MM.1S (cell line): ENCODE results near the gene SRPK3.

ENCODE experiments used
- DNase-seq: peaks from one replicate; pipeline ENCODE4 v3.0.0-alpha.2; 2015
- H2AFZ ChIP-seq: fragments of 300-600 bp; sonication (generic); 2 replicates; pipeline ENCODE4 v1.6.0; 2016; ENCODE audit warnings: antibody characterized with exemption, low read length
- H3F3A ChIP-seq: fragments of 300-600 bp; sonication (generic); 2 replicates; pipeline ENCODE4 v1.6.1; 2016; ENCODE audit warnings: mild to moderate bottlenecking, antibody characterized with exemption, low read length, moderate library complexity, mixed read lengths; ENCODE audit not compliant: insufficient read depth
- H3K27ac ChIP-seq: fragments of 300-600 bp; sonication (generic); 2 replicates; pipeline ENCODE4 v1.5.1; 2016; ENCODE audit warnings: mild to moderate bottlenecking, low read length
- H3K27me3 ChIP-seq: fragments of 300-600 bp; sonication (generic); replicated peaks from 2 replicates; pipeline ENCODE4 v1.6.0; 2016; ENCODE audit warnings: low read length; ENCODE audit not compliant: insufficient read depth
- H3K36me3 ChIP-seq: fragments of 300-600 bp; sonication (generic); replicated peaks from 2 replicates; pipeline ENCODE4 v1.6.1; 2016; ENCODE audit warnings: mild to moderate bottlenecking, low read length, mixed read lengths; ENCODE audit not compliant: insufficient read depth
- H3K4me1 ChIP-seq: fragments of 300-600 bp; sonication (generic); 2 replicates; pipeline ENCODE4 v1.6.1; 2016; ENCODE audit warnings: low read length, mixed read lengths
- H3K4me2 ChIP-seq: fragments of 300-600 bp; sonication (generic); 2 replicates; pipeline ENCODE4 v1.6.0; 2016; ENCODE audit warnings: low read depth, low read length
- H3K4me3 ChIP-seq: fragments of 300-600 bp; sonication (generic); 2 replicates; pipeline ENCODE4 v1.5.1; 2016; ENCODE audit warnings: low read length, mixed read lengths
- H3K79me2 ChIP-seq: fragments of 300-600 bp; sonication (generic); 2 replicates; pipeline ENCODE4 v1.6.1; 2016; ENCODE audit warnings: mixed run types, low read length, mixed read lengths
- H3K9ac ChIP-seq: fragments of 300-600 bp; sonication (generic); 2 replicates; pipeline ENCODE4 v1.6.1; 2016; ENCODE audit warnings: low read length, mixed read lengths
- H3K9me2 ChIP-seq: fragments of 300-600 bp; sonication (generic); replicated peaks from 2 replicates; pipeline ENCODE4 v1.6.1; 2016; ENCODE audit warnings: mild to moderate bottlenecking, low read length, mixed read lengths; ENCODE audit not compliant: insufficient read depth
- H3K9me3 ChIP-seq: fragments of 300-600 bp; sonication (generic); replicated peaks from 2 replicates; pipeline ENCODE4 v1.6.1; 2016; ENCODE audit warnings: mild to moderate bottlenecking, low read length, mixed read lengths; ENCODE audit not compliant: insufficient read depth
- H4K20me1 ChIP-seq: fragments of 300-600 bp; sonication (generic); 2 replicates; pipeline ENCODE4 v1.6.1; 2016; ENCODE audit warnings: mild to moderate bottlenecking, low read length, moderate library complexity, mixed read lengths; ENCODE audit not compliant: insufficient read depth
- EZH2 ChIP-seq: fragments of 300-600 bp; sonication (generic); optimal IDR thresholded peaks from 2 replicates; pipeline ENCODE3; 2017; ENCODE audit warnings: low read depth, mild to moderate bottlenecking, antibody characterized with exemption, low read length, mixed read lengths
- EZH2phosphoT487 ChIP-seq: fragments of 300-600 bp; sonication (generic); IDR thresholded peaks from 2 replicates; pipeline ENCODE4 v1.6.1; 2018; ENCODE audit warnings: antibody characterized with exemption, low read length
- TF ChIP-seq, protein P1 (sequence below): fragments of 300-600 bp; sonication (generic); IDR thresholded peaks from 2 replicates; pipeline ENCODE4 v1.5.1; 2016; ENCODE audit warnings: antibody characterized with exemption, low read length, mixed read lengths

The SRPK3 gene

DNA sequence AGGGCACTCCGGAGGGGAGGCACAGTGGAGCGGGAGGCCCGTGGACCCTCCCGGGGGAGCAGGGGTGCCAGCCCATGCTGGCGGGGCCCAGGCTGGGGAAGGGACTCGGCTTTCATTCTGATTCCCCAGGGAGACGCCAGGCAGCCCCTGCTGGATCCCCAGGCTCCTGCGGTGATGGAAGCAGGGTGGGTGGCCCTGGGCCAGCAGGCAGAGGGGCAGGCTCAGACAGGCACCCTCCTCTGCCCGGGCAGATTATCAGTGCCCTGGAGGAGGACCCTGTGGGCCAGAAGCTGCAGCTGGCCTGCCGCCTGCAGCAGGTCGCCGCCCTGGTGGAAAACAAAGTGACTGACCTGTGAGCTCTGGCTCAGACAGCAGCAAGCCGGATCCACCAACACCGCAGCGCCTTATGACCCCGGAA is 2.1 kb upstream of the SRPK3 start:
- no peak for TF ChIP-seq EZH2phosphoT487
- TF ChIP-seq, protein P1, sequence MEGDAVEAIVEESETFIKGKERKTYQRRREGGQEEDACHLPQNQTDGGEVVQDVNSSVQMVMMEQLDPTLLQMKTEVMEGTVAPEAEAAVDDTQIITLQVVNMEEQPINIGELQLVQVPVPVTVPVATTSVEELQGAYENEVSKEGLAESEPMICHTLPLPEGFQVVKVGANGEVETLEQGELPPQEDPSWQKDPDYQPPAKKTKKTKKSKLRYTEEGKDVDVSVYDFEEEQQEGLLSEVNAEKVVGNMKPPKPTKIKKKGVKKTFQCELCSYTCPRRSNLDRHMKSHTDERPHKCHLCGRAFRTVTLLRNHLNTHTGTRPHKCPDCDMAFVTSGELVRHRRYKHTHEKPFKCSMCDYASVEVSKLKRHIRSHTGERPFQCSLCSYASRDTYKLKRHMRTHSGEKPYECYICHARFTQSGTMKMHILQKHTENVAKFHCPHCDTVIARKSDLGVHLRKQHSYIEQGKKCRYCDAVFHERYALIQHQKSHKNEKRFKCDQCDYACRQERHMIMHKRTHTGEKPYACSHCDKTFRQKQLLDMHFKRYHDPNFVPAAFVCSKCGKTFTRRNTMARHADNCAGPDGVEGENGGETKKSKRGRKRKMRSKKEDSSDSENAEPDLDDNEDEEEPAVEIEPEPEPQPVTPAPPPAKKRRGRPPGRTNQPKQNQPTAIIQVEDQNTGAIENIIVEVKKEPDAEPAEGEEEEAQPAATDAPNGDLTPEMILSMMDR: no peak
- TF ChIP-seq EZH2: no peak

DNA sequence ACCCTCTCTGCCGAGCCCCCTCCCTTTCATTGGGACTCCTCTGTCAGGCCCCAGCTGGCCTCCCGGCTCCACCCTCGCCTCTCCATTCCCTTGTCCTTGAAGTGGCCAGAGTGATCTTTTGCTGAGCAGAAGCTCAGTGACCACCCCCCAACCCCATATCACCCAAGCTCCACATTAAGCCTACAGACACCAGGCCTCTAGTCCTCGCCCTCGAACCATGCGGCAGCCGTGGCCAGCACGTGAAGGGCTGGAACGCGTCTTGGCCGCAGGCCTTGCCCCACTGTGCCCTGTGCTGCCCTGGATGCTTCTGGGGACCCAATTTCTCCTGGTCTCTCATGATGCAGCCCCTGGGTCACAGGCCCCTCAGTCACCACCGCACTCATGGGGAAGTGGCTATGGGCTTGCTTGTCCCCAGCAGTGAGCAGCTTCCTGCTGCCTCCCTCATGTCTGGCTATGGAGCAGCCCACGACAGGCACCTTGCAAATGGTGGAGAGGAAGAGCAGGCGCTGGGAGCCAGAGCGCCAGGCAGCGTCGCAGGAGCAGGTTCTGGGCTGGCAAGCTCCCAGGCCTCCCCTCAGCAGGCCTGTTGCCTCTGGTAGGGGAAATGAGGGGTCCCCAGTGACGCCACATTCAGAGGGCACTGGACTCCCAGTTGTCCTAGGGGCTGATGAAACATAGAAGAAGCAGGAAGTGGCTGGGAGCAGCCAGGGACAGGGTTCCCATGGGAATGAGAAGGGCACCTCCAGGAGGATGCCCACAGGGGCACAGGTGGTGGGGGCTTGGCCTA is 757 bp upstream of the SRPK3 start:
- Histone ChIP-seq H3K4me2 (no peak overlapping the region), H4K20me1 (no peaks in the 10 kb centered on the region), H3K9me3 (no peaks in the 10 kb centered on the region), H3K79me2 (no peaks in the 10 kb centered on the region), H3K4me1 (no peaks in the 10 kb centered on the region), H2AFZ (no peak overlapping the region), H3K27me3 (peaks cover 3% of the 10 kb centered on the region; the same call in 1 of the 2 replicates), H3K9ac (no peak overlapping the region), H3K4me3 (no peak overlapping the region), H3K9me2 (no peaks in the 10 kb centered on the region), H3K36me3 (no peaks in the 10 kb centered on the region), H3K27ac (no peak overlapping the region), H3F3A (no peaks in the 10 kb centered on the region)
- TF ChIP-seq EZH2 (no peak), EZH2phosphoT487 (no peak)
- TF ChIP-seq, protein P1: no peak
- no peak for DNase-seq

More for the DNA sequence above, 2.1 kb upstream of the SRPK3 start:
- Histone ChIP-seq H3K27ac (no peak overlapping the region), H4K20me1 (no peaks in the 10 kb centered on the region), H3K4me3 (no peak overlapping the region), H3K36me3 (no peaks in the 10 kb centered on the region), H3F3A (no peaks in the 10 kb centered on the region), H3K9ac (no peak overlapping the region), H3K4me2 (no peak overlapping the region), H3K9me2 (no peaks in the 10 kb centered on the region), H3K79me2 (no peaks in the 10 kb centered on the region), H2AFZ (no peak overlapping the region), H3K27me3 (peaks cover 3% of the 10 kb centered on the region; the same call in 1 of the 2 replicates), H3K4me1 (no peaks in the 10 kb centered on the region), H3K9me3 (no peaks in the 10 kb centered on the region)
- DNase-seq: no peak

- H3K4me3 ChIP-seq: no peak overlapping the region
- no peaks in the 10 kb centered on the region for H3K9me2 ChIP-seq
- no peaks in the 10 kb centered on the region for H3K79me2 ChIP-seq
- no peaks in the 10 kb centered on the region for H3K36me3 ChIP-seq
- H3K27me3 ChIP-seq: peaks cover 3% of the 10 kb centered on the region; the same call in 1 of the 2 replicates
- no peak for DNase-seq
- TF ChIP-seq EZH2phosphoT487: no peak
- no peak overlapping the region for H3K9ac ChIP-seq
- H3K4me1 ChIP-seq: no peaks in the 10 kb centered on the region
- H4K20me1 ChIP-seq: no peaks in the 10 kb centered on the region
- no peak overlapping the region for H3K4me2 ChIP-seq
- no peaks in the 10 kb centered on the region for H3F3A ChIP-seq
- H3K9me3 ChIP-seq: no peaks in the 10 kb centered on the region
- H2AFZ ChIP-seq: no peak overlapping the region
- H3K27ac ChIP-seq: no peak overlapping the region
Measured at GRCh38 chrX:153781428-153782047, 697 bp downstream of the SRPK3 start.

- Histone ChIP-seq H3K4me1 (no peaks in the 10 kb centered on the region), H3K9ac (no peak overlapping the region), H3K36me3 (no peaks in the 10 kb centered on the region), H3K9me2 (no peaks in the 10 kb centered on the region), H2AFZ (no peak overlapping the region), H3K4me2 (no peak overlapping the region), H3K79me2 (no peaks in the 10 kb centered on the region), H3K9me3 (no peaks in the 10 kb centered on the region), H3F3A (no peaks in the 10 kb centered on the region), H3K27ac (no peak overlapping the region), H3K4me3 (no peak overlapping the region), H4K20me1 (no peaks in the 10 kb centered on the region), H3K27me3 (peaks cover 3% of the 10 kb centered on the region; the same call in 1 of the 2 replicates)
- TF ChIP-seq EZH2phosphoT487: no peak
- no peak for DNase-seq
Measured at GRCh38 chrX:153782313-153782712, 1.5 kb downstream of the SRPK3 start.
